GM12874 (cell line): ENCODE measurements around the gene FLACC1.

Experiments used
- CTCF ChIP-seq: IDR thresholded peaks from 2 replicates; pipeline ENCODE4 v1.5.1; 2011; ENCODE audit warnings: low read depth, mild to moderate bottlenecking, control low read depth, low read length, moderate library complexity; ENCODE audit not compliant: insufficient read depth

Gene FLACC1

GRCh38 chr2:201246280-201246679 is 110.9 kb downstream of the FLACC1 start:
- no peak for TF ChIP-seq CTCF

- no peak for TF ChIP-seq CTCF
Observed at GRCh38 chr2:201244829-201245228, 112.3 kb downstream of the FLACC1 start.

- no peak for TF ChIP-seq CTCF
Observed at GRCh38 chr2:201242571-201243277, 114.4 kb downstream of the FLACC1 start.
